Peyer's patch (tissue), 4 donors: ENCODE measurements around the gene SYNPR.

ENCODE experiments used
- CTCF ChIP-seq, 6 experiments: fragments of 450-650 bp in 4 of 6; fragments of 200-600 bp in 2 of 6; sonication (generic) in 1 of 6; IDR thresholded peaks; one replicate each; pipeline ENCODE4 v1.5.1; 2017 to 2019; ENCODE audit warnings: antibody characterized with exemption in 6 of 6, mild to moderate bottlenecking in 3 of 6, moderate library complexity in 1 of 6
- POLR2A ChIP-seq, 2 donors: fragments of 450-650 bp; IDR thresholded peaks; one replicate each; pipeline ENCODE4 v1.5.1; 2017; ENCODE audit warnings: antibody characterized with exemption in 2 of 2, mild to moderate bottlenecking in 2 of 2, moderate library complexity in 2 of 2

GRCh38 chr3:63470745-63471144 is 192.6 kb downstream of the SYNPR start:
- TF ChIP-seq CTCF (IDR thresholded peaks at IDR 0.05): no peak
- TF ChIP-seq POLR2A (IDR thresholded peaks at IDR 0.05): no peak
